K562 (cell line): ENCODE results near the gene NUP98. TPM values are rescaled to one million over a fixed set of nuclear protein-coding genes. Genes with fewer than 3 reads are reported as not detected.
A peak's percentile ranks its signal among the peaks of the same experiment; 100 is the strongest.

Source experiments
- ATAC-seq: fragments of 200-7000 bp; cut with Tn5 transposase; 3 replicates; pipeline ENCODE4 v1.9.1; 2020; ENCODE audit warnings: moderate library complexity
- BruUV-seq: library from RNA; stranded (reverse); fragments of 400-500 nt; replicated peaks from 2 replicates; lab custom pipeline; 2021; lab: Mats Ljungman, UMichigan
- CTCF ChIA-PET: fragments of 300-600 bp; formaldehyde crosslinking; extraction: SDS; loops from one replicate; lab custom pipeline; 2021; ENCODE audit warnings: low intra/inter-chr PET ratio; lab: Yijun Ruan, JAX
- POLR2A ChIA-PET: fragments of 300-600, 350-650 bp; sonication (Branson Sonifier 250); formaldehyde crosslinking; extraction: SDS; loops from one replicate; lab custom pipeline; 2021; ENCODE audit warnings: antibody characterized with exemption, inconsistent platforms; lab: Yijun Ruan, JAX
- DNase-seq, 4 experiments: peaks; one replicate each; pipeline versions ENCODE4 v3.0.0 to v3.0.0-alpha.2; 2011 to 2018; ENCODE audit warnings: low spot score in 3 of 4, mixed read lengths in 3 of 4; ENCODE audit errors: extremely low read depth in 1 of 4
- FAIRE-seq: peaks from 2 replicates; lab custom pipeline; 2011; peaks lifted over from hg19 to GRCh38; lab: Jason Lieb, UNC
- H2AFZ ChIP-seq: 2 replicates; pipeline ENCODE4 v1.6.0; 2011; ENCODE audit warnings: low read depth, low read length, control low read depth, inconsistent platforms
- H3K27ac ChIP-seq: fragments of 200-600 bp; 3 replicates; pipeline ENCODE4 v1.8.0; 2011; ENCODE audit warnings: low read depth, mild to moderate bottlenecking, control low read depth, inconsistent platforms, low read length, moderate library complexity, mixed read lengths; ENCODE audit errors: extremely low read depth
- H3K27me3 ChIP-seq, 2 experiments: fragments of 300-600 bp in 1 of 2; 2 replicates in 1 of 2; 3 replicates in 1 of 2; pipeline versions ENCODE4 v1.6.0 to v1.8.0; 2011; ENCODE audit warnings: inconsistent platforms in 2 of 2, low read length in 2 of 2, mild to moderate bottlenecking in 1 of 2, mixed read lengths in 1 of 2, moderate library complexity in 1 of 2; ENCODE audit not compliant: control insufficient read depth in 2 of 2, insufficient read depth in 2 of 2
- H3K36me3 ChIP-seq: fragments of 300-600 bp; 3 replicates; pipeline ENCODE4 v1.8.0; 2011; ENCODE audit warnings: mild to moderate bottlenecking, low read length, inconsistent platforms; ENCODE audit not compliant: control insufficient read depth, insufficient read depth
- H3K4me1 ChIP-seq, 2 experiments: fragments of 200-600 bp in 1 of 2; replicated peaks in 1 of 2; 2 replicates in 1 of 2; 3 replicates in 1 of 2; pipeline versions ENCODE4 v1.5.1 to v1.8.0; 2011; ENCODE audit warnings: inconsistent platforms in 2 of 2, low read length in 2 of 2, mild to moderate bottlenecking in 1 of 2, mixed read lengths in 1 of 2, moderate library complexity in 1 of 2; ENCODE audit not compliant: control insufficient read depth in 2 of 2, insufficient read depth in 2 of 2
- H3K4me2 ChIP-seq: 2 replicates; pipeline ENCODE4 v1.6.1; 2011; ENCODE audit warnings: low read length, control low read depth, inconsistent platforms, mixed read lengths; ENCODE audit not compliant: insufficient read depth
- H3K4me3 ChIP-seq: fragments of 200-600 bp; sonication (generic), shearing (Covaris generic); 2 replicates; pipeline ENCODE4 v1.5.1; 2016; ENCODE audit warnings: control low read depth, inconsistent platforms
- H3K79me2 ChIP-seq: fragments of 200-600 bp; 3 replicates; pipeline ENCODE4 v1.8.0; 2011; ENCODE audit warnings: low read length, inconsistent platforms; ENCODE audit not compliant: control insufficient read depth, insufficient read depth
- H3K9ac ChIP-seq, 2 experiments: 2 replicates each; pipeline versions ENCODE4 v1.6.0 to v1.6.1; 2011; ENCODE audit warnings: low read depth in 2 of 2, low read length in 2 of 2, control low read depth in 1 of 2, inconsistent platforms in 1 of 2, mild to moderate bottlenecking in 1 of 2, mixed read lengths in 1 of 2; ENCODE audit not compliant: insufficient read depth in 1 of 2
- H3K9me1 ChIP-seq: one replicate; pipeline ENCODE4 v1.6.0; 2011; ENCODE audit warnings: inconsistent platforms, mild to moderate bottlenecking, low read length, moderate library complexity; ENCODE audit not compliant: control insufficient read depth, insufficient read depth
- H3K9me3 ChIP-seq: replicated peaks from 2 replicates; pipeline ENCODE4 v1.5.1; 2011; ENCODE audit warnings: low read depth, low read length, inconsistent platforms; ENCODE audit not compliant: control insufficient read depth, insufficient read depth
- H4K20me1 ChIP-seq: replicated peaks from 2 replicates; pipeline ENCODE4 v1.6.1; 2011; ENCODE audit warnings: low read length, inconsistent platforms, mixed read lengths; ENCODE audit not compliant: control insufficient read depth, insufficient read depth
- ARID1B ChIP-seq: fragments of 450-650 bp; IDR thresholded peaks from 2 replicates; pipeline ENCODE4 v1.6.1; 2016; ENCODE audit warnings: antibody characterized with exemption, mild to moderate bottlenecking, inconsistent platforms
- CBX2 ChIP-seq: fragments of 200-600 bp; sonication (generic); IDR thresholded peaks from one replicate; pipeline ENCODE4 v1.6.1; 2012; ENCODE audit warnings: mild to moderate bottlenecking, low read length, inconsistent platforms; ENCODE audit not compliant: insufficient read depth, poor library complexity, severe bottlenecking
- CXXC5 ChIP-seq: fragments of 250-450 bp; sonication (Bioruptor Pico); IDR thresholded peaks from 2 replicates; pipeline ENCODE4 v1.8.0; 2022; ENCODE audit warnings: inconsistent platforms, mild to moderate bottlenecking, moderate library complexity
- ETV5 ChIP-seq: sonication (generic); formaldehyde crosslinking; IDR thresholded peaks from 2 replicates; pipeline ENCODE4 v1.4.0; 2020; ENCODE audit warnings: low read depth, mild to moderate bottlenecking, missing genetic modification reagents
- FOXA1 ChIP-seq: fragments of 450-650 bp; IDR thresholded peaks from 2 replicates; pipeline ENCODE4 v1.6.1; 2016; ENCODE audit warnings: mild to moderate bottlenecking, borderline replicate concordance
- FOXK1 ChIP-seq: sonication (generic); formaldehyde crosslinking; IDR thresholded peaks from 2 replicates; pipeline ENCODE4 v1.8.0; 2022; ENCODE audit warnings: missing genetic modification reagents, mild to moderate bottlenecking, borderline replicate concordance
- HOMEZ ChIP-seq: fragments of 250-450 bp; sonication (Bioruptor Pico); IDR thresholded peaks from 2 replicates; pipeline ENCODE4 v1.4.0; 2020; ENCODE audit warnings: mild to moderate bottlenecking, moderate library complexity
- MAZ ChIP-seq, 2 experiments: fragments of 450-650 bp in 1 of 2; sonication (generic) in 1 of 2; formaldehyde crosslinking; IDR thresholded peaks in 1 of 2; conservative IDR thresholded peaks in 1 of 2; 2 replicates each; pipeline versions ENCODE4 v1.4.0 to v1.5.0; 2020; ENCODE audit warnings: mild to moderate bottlenecking in 1 of 2, missing genetic modification reagents in 1 of 2
- MEF2A ChIP-seq: IDR thresholded peaks from 2 replicates; pipeline ENCODE4 v1.6.1; 2011; ENCODE audit warnings: low read depth, mild to moderate bottlenecking, low read length, moderate library complexity; ENCODE audit not compliant: control insufficient read depth
- MLX ChIP-seq, 2 experiments: fragments of 450-650 bp in 1 of 2; sonication (generic) in 1 of 2; formaldehyde crosslinking; conservative IDR thresholded peaks; 2 replicates each; pipeline versions ENCODE4 v1.4.0 to v1.8.1; 2020 to 2022; ENCODE audit warnings: mild to moderate bottlenecking in 1 of 2, missing genetic modification reagents in 1 of 2
- POLR2B ChIP-seq: fragments of 450-650 bp; IDR thresholded peaks from 2 replicates; pipeline ENCODE4 v1.6.1; 2018; ENCODE audit warnings: low read depth; ENCODE audit not compliant: partially characterized antibody
- RBM22 ChIP-seq: fragments of 200-400 bp; formaldehyde crosslinking; IDR thresholded peaks from 2 replicates; pipeline ENCODE4 v1.6.1; 2018; ENCODE audit warnings: low read length, low read depth; ENCODE audit not compliant: poor library complexity, severe bottlenecking
- SMC3 ChIP-seq: conservative IDR thresholded peaks from 2 replicates; pipeline ENCODE4 v1.6.1; 2011; ENCODE audit warnings: low read depth, low read length, improper control_type of control experiment; ENCODE audit not compliant: insufficient read depth
- TAF1 ChIP-seq: IDR thresholded peaks from 2 replicates; pipeline ENCODE4 v1.6.1; 2011; ENCODE audit warnings: mild to moderate bottlenecking, low read length, moderate library complexity; ENCODE audit not compliant: insufficient read depth, control insufficient read depth, severe bottlenecking; ENCODE audit errors: extremely low read depth
- ZNF175 ChIP-seq: fragments of 200-800 bp; sonication (Bioruptor generic); IDR thresholded peaks from 2 replicates; pipeline ENCODE4 v1.6.1; 2016; ENCODE audit warnings: low read depth, mild to moderate bottlenecking, missing genetic modification characterization, missing compliant biosample characterization
- ZNF830 ChIP-seq: fragments of 250-450 bp; sonication (Bioruptor Pico); IDR thresholded peaks from 2 replicates; pipeline ENCODE4 v1.5.0; 2021; ENCODE audit warnings: mild to moderate bottlenecking
- WGBS: fragments of 100-300 bp; shearing (Covaris generic); methylation state at CpG from one replicate; pipeline ENCODE4 v1.1.6; 2016; ENCODE audit warnings: low coverage, mixed read lengths; ENCODE audit not compliant: insufficient coverage; ENCODE audit errors: missing lambda C conversion rate; 5-methylcytosine and 5-hydroxymethylcytosine counted together
- in situ Hi-C: fragments of 300-500 bp; cut with MboI; formaldehyde crosslinking; loops from 4 replicates; pipeline ENCODE4 v1.15.0; 2018; ENCODE audit warnings: inconsistent platforms, mixed read lengths
- intact Hi-C: fragments of 100-400 bp; cut with micrococcal nuclease; formaldehyde crosslinking; loops from 2 replicates; pipeline ENCODE4 v1.14.2; 2022
- polyA plus RNA-seq, 8 experiments: library from polyadenylated mRNA; depleted of rRNA in 4 of 8; stranded (reverse) in 5 of 8; unstranded in 3 of 8; fragments of >200 nt; fragmentation: Nextera tagmentation in 2 of 8; fragmentation: Illumina TruSeq in 1 of 8; extraction: Ambion mirVana in 2 of 8; extraction: Trizol in 1 of 8; gene quantifications; 2 replicates each; pipeline versions ENCODE4 v1.2.1 to v1.2.3, GENCODE V29; 2011 to 2014; ENCODE audit warnings: inconsistent platforms in 1 of 8, missing spikeins in 1 of 8
- total RNA-seq, 7 experiments: library from RNA; depleted of rRNA in 6 of 7; stranded (reverse); fragments of >200 nt in 6 of 7; fragmentation: Illumina TruSeq in 2 of 7; extraction: Trizol in 2 of 7; gene quantifications; 2 replicates each; pipeline versions ENCODE4 v1.2.1 to v1.2.3, GENCODE V29; 2011 to 2021; ENCODE audit warnings: low replicate concordance in 1 of 7

Gene NUP98
- total and polyA plus RNA-seq, 9 of the 15 experiments (the other 6 are each of a cell fraction or from before 2014, with no cell fraction given) = 45.1 to 196 (median 130) TPM

GRCh38 chr11:3669742-3670183, 127.6 kb downstream of the NUP98 start:
- Histone ChIP-seq H3K4me3 (no peak overlapping the region), H3K27ac (no peak overlapping the region), H3K36me3 (peaks cover 57% of the 10 kb centered on the region), H3K9me3 (no peaks in the 10 kb centered on the region), H3K9me1 (peaks cover 3% of the 10 kb centered on the region), H3K4me2 (no peak overlapping the region), H4K20me1 (no peaks in the 10 kb centered on the region), H3K27me3 (no peaks in the 10 kb centered on the region), H3K9ac (no peak overlapping the region), H3K79me2 (no peaks in the 10 kb centered on the region), H3K4me1 (peaks cover 0 to 16% of the 10 kb centered on the region in 2 experiments; a peak in 2 of 5 replicates), H2AFZ (no peak overlapping the region)
- in situ Hi-C loops = no loop called here
- no TSS peak for BruUV-seq
- TF ChIP-seq MLX (CRISPR knock-in tag; conservative IDR thresholded peaks at IDR 0.05) (no peak), CBX2 (no peak), ZNF175 (CRISPR knock-in tag) (no peak), FOXA1 (no peak), ARID1B (no peak), TAF1 (no peak), SMC3 (no peak), CXXC5 (no peak), RBM22 (no peak), ZNF830 (CRISPR knock-in tag) (no peak), MAZ (CRISPR knock-in tag; conservative IDR thresholded peaks at IDR 0.05 in 1 of 2, IDR thresholded peaks at IDR 0.05 in 1 of 2) (no peak), MEF2A (no peak), FOXK1 (CRISPR knock-in tag) (no peak), ETV5 (CRISPR knock-in tag) (no peak), POLR2B (no peak), HOMEZ (CRISPR knock-in tag) (no peak)
- ATAC-seq (peak; percentile 23; the same call in 1 of the 3 replicates), FAIRE-seq (no peak), DNase-seq (no peak)
- ChIA-PET CTCF (no interaction called here), POLR2A (no interaction called here)
- WGBS = 94% methylated on average over 5 of the region's 5 CpGs
- intact Hi-C loops = no loop called here
